NCI-H2227 treated with DMSO at 0.1 percent for 48 hours (cell line): ENCODE data around the gene PLEKHN1.

Experiments used
- DNase-seq: peaks from one replicate; lab custom pipeline; 2025; lab: John Stamatoyannopoulos, UW

The PLEKHN1 gene

GRCh38 chr1:962381-963300, 3.6 kb upstream of the PLEKHN1 start:
- DNase-seq: no peak

- no peak for DNase-seq
Measured at GRCh38 chr1:963301-963651, 3.0 kb upstream of the PLEKHN1 start.

- DNase-seq: no peak
Measured at GRCh38 chr1:963746-964525, 2.3 kb upstream of the PLEKHN1 start.

- no peak for DNase-seq
Measured at GRCh38 chr1:964691-965525, 1.4 kb upstream of the PLEKHN1 start.

GRCh38 chr1:965526-966134, 652 bp upstream of the PLEKHN1 start:
- no peak for DNase-seq

- DNase-seq: no peak
Measured at GRCh38 chr1:966704-967300, 520 bp downstream of the PLEKHN1 start.

GRCh38 chr1:967466-968343, 1.4 kb downstream of the PLEKHN1 start:
- no peak for DNase-seq

GRCh38 chr1:969260-969855, 3.1 kb downstream of the PLEKHN1 start:
- DNase-seq: no peak

GRCh38 chr1:970242-970972, 4.1 kb downstream of the PLEKHN1 start:
- DNase-seq: no peak

GRCh38 chr1:970973-971730, 4.9 kb downstream of the PLEKHN1 start:
- DNase-seq: no peak

- DNase-seq: no peak
Measured at GRCh38 chr1:971751-972506, 5.6 kb downstream of the PLEKHN1 start.

- DNase-seq: no peak
Measured at GRCh38 chr1:972726-973458, 6.6 kb downstream of the PLEKHN1 start.

GRCh38 chr1:973459-974292, 7.4 kb downstream of the PLEKHN1 start:
- no peak for DNase-seq

- DNase-seq: no peak
Measured at GRCh38 chr1:974293-974640, 8.0 kb downstream of the PLEKHN1 start.

- no peak for DNase-seq
Measured at GRCh38 chr1:974687-975328, 8.5 kb downstream of the PLEKHN1 start.

GRCh38 chr1:975365-975764, 9.1 kb downstream of the PLEKHN1 start:
- no peak for DNase-seq
